Inferior parietal cortex (tissue), 1 donor: ENCODE results near the gene CDKL5.

Experiments
- DNase-seq: peaks from one replicate; pipeline ENCODE4 v3.0.0-alpha.2; 2016; ENCODE audit errors: extremely low spot score

The CDKL5 gene

GRCh38 chrX:18457000-18457399 is 31.6 kb downstream of the CDKL5 start:
- no peak for DNase-seq

- DNase-seq = no peak
These were observed 36.0 kb downstream of the CDKL5 start for GRCh38 chrX:18461431-18461830.

GRCh38 chrX:18464499-18464898 is 39.1 kb downstream of the CDKL5 start:
- DNase-seq = no peak

- DNase-seq = no peak
These were observed 39.6 kb downstream of the CDKL5 start for GRCh38 chrX:18465051-18465450.

- DNase-seq = no peak
These were observed 43.2 kb downstream of the CDKL5 start for GRCh38 chrX:18468599-18468998.

- DNase-seq = no peak
These were observed 45.9 kb downstream of the CDKL5 start for GRCh38 chrX:18471296-18471695.

- no peak for DNase-seq
These were observed 65.6 kb downstream of the CDKL5 start for GRCh38 chrX:18490806-18491555.

GRCh38 chrX:18491587-18492340 is 66.4 kb downstream of the CDKL5 start:
- no peak for DNase-seq

- no peak for DNase-seq
These were observed 109.5 kb downstream of the CDKL5 start for GRCh38 chrX:18534949-18535348.

- DNase-seq = no peak
These were observed 111.7 kb downstream of the CDKL5 start for GRCh38 chrX:18537068-18537467.

GRCh38 chrX:18537524-18537923 is 112.1 kb downstream of the CDKL5 start:
- DNase-seq = no peak

GRCh38 chrX:18542131-18542530 is 116.7 kb downstream of the CDKL5 start:
- no peak for DNase-seq

GRCh38 chrX:18542905-18543304 is 117.5 kb downstream of the CDKL5 start:
- no peak for DNase-seq

- DNase-seq = no peak
These were observed 118.3 kb downstream of the CDKL5 start for GRCh38 chrX:18543738-18544137.

- DNase-seq = no peak
These were observed 120.4 kb downstream of the CDKL5 start for GRCh38 chrX:18545771-18546170.

- DNase-seq = no peak
These were observed 123.6 kb downstream of the CDKL5 start for GRCh38 chrX:18548996-18549395.

GRCh38 chrX:18549643-18550042 is 124.2 kb downstream of the CDKL5 start:
- no peak for DNase-seq

- DNase-seq = no peak
These were observed 132.5 kb downstream of the CDKL5 start for GRCh38 chrX:18557879-18558278.

GRCh38 chrX:18558799-18559198 is 133.4 kb downstream of the CDKL5 start:
- DNase-seq = no peak

- DNase-seq = no peak
These were observed 135.6 kb downstream of the CDKL5 start for GRCh38 chrX:18561020-18561419.

- no peak for DNase-seq
These were observed 140.3 kb downstream of the CDKL5 start for GRCh38 chrX:18565727-18566126.

GRCh38 chrX:18566748-18567147 is 141.3 kb downstream of the CDKL5 start:
- no peak for DNase-seq

GRCh38 chrX:18573556-18573955 is 148.1 kb downstream of the CDKL5 start:
- DNase-seq = no peak
